ENCODE measurements around the gene BCR. TPM values are rescaled to one million over a fixed set of nuclear protein-coding genes. Genes with fewer than 3 reads are reported as not detected.

Gene BCR
- polyA plus RNA-seq, 10 donors: 13.5 to 23.5 (median 16.8) TPM

DNA sequence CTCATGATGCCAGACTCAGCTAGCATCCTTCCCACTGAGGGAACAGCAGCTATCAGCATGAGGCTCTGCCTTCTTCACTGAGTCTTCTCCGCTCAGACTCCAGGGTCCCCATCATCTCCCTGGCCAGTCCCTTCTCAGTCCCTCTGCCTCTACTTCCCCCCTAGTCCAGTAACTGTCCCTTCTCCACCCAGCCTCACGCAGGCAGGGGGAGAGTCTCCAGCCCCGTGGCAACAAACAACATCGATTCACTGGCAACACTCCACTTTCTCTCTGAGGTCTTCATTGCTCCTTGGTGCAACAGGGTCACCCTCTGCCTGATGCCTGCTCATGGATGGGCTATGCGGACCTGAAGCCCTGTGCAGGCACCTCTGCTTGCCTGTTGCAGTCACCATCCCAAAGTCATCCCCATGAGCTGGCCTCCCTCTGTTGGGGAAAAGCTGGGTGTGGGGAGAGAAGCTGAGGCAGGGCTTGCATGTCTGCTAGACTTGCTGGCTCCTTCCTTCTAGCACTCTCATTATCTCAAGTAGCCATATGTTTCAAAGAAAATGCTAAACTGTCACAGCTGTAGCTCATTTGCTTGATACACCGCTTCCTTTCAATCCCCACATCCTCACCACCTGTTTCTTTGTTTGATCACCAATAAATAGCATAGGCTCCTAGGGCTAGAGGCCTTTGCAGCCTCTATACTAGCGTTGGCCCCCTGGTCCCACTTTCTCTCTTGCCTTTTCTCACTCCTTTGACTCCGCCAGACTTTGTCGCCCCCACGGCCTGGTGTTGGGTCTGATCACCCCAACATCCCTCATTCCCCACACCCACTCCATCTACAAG, 4.3 kb upstream of the BCR start:
- no peak for DNase-seq

- DNase-seq: no peak
Measured at GRCh38 chr22:23176645-23177027, 3.7 kb upstream of the BCR start.

GRCh38 chr22:23177197-23177596, 3.1 kb upstream of the BCR start:
- DNase-seq: no peak

DNA sequence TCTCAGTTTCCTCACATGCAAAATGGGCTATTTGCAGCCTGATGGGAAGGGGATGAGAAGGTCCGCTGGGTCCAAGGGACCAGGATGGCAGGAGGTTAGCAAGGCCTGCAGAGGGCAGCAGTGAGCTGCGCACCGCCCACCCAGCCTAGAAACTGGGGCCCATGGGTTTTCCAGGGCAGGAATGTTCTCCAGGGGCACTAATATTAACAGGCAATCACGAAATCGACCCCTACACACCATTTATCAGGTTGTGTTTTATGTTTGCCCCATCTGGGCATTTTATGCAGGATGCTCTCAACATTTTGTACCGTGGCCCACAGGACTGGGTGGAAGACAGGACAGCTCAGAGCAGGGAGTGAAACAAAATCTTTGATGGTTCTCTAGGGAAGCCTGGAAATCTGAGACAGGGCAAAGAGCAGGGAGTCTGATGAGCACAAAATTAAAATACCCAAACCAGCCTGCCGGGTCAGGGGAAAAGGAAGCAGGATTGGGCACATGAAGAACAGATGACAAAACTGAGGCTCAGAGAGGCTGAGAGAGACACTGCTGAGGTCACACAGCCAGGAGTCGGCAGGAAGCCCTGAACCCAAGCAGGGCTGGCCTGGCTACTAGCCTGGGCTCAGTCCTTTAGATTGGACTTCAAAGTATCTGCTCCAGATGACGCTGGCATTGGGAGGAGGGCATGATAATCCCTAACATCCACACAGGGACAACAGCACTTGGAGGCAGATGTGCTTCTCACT, 1.6 kb upstream of the BCR start:
- peak in 2 of 3 donors; percentile 72 to 81 for DNase-seq

GRCh38 chr22:23179381-23180299, 669 bp upstream of the BCR start:
- peak in 1 of 3 donors; percentile 21 for DNase-seq

GRCh38 chr22:23180893-23181720, 798 bp downstream of the BCR start:
- peak in 1 of 3 donors; percentile 65 for DNase-seq

- peak in 1 of 3 donors; percentile 19 for DNase-seq
Measured at GRCh38 chr22:23181721-23182308, 1.5 kb downstream of the BCR start.

- DNase-seq: peak in 1 of 3 donors; percentile 45
Measured at GRCh38 chr22:23182309-23183060, 2.2 kb downstream of the BCR start.

DNA sequence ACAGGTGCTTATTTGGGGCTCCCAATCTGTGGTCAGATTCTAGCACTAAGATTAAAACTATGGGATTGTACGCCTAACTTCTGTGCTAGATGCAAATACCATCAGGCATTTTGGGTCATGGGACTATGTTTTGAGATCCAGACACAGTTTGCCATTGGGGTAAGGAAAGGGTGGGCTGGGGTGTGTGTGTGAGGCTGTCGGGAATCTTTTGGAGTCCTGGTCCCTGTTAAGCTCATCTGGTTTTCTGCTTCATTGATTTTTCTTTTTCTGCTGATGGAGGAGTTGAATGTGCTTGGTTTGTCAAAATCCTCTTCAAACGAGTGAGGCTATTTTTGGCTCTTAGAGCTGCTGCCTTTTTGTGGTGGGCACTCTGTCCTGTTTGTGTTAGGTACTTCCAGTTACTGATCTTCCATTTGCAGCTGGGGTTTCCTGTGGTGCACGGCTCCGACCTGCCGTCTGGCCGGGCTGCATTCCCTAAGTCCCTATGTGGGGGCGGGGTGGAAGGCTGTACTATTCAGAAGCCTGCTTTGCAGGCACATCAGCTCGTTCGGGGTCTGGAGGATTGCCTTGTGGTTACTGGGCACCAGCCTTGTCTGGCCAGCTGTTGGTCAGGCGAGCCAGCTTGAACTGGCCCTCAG, 2.9 kb downstream of the BCR start:
- peak; percentile 34 to 79 (median 49) for DNase-seq

DNA sequence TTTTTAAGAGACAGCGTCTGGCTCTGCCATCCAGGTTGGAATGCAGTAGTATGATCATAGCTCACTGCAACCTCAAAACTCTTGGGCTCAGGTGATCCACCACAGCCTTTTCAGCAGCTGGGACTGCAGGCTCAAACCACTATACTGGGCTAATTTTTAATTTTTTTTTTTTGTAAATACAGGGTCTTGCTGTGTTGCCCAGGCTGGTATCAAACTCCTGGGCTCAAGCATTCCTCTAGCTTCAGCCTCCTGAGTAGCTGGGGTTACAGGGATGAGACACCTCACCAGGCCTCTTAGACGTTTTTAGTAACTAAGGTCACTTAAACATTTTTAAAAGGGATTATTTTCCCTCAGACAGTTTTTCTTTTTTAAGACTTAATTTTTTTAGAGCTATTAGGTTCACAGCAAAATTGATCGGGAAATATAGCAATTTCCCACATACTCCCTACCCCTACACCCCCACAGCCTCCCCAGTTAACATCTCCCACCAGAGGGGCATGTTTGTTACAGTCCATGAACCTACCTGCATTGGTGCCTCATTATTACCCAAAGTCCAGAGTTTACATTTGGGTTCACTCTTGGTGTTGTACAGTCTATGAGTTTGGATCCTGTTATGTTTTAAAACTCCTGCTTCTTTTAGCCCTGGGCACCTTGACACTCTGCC, 3.9 kb downstream of the BCR start:
- DNase-seq: no peak

GRCh38 chr22:23184764-23185113, 4.4 kb downstream of the BCR start:
- no peak for DNase-seq

GRCh38 chr22:23187211-23187610, 6.9 kb downstream of the BCR start:
- DNase-seq: no peak

DNA sequence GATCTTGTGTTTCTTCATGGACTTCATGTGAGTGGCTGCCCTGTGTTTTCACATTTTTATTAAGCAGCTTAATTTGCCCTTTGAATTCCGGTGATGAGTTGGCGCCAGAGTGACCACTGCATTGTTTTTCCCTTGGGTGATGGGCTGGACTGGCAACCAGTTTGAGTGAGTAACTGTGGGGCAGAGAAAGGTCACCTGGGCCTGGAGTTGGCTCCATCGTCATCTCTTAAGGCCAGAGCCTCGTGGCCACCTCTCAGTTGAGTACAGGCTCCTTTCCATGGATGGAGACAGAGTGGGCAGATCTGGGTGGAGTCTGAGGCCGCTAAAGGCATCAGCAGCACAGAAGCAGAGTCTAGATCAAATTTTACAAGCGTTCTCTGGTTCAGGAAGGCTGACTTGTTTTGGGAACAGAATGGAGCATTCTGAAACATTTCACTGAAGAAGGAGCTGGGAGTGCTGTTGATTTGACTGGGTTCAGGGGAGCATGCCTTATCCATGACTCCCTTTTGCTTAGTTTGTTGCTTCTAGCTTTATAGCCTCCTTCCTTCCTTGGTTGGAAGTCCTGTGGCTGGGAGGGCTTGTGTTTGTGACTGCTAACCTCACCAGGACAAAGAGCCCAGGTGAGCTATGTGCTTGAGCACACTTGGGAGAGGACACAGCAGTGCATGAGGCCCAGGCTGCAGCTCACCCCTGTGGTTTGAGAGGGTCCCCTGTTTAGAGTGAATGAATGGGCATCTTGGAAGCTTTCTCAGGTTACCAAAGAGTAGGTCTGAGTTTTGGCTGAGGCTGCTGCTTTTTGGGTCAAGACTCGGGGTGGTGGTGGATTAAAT, 7.8 kb downstream of the BCR start:
- DNase-seq: no peak

- DNase-seq: no peak
Measured at GRCh38 chr22:23190526-23190925, 10.2 kb downstream of the BCR start.

- no peak for DNase-seq
Measured at GRCh38 chr22:23192133-23192532, 11.8 kb downstream of the BCR start.

DNA sequence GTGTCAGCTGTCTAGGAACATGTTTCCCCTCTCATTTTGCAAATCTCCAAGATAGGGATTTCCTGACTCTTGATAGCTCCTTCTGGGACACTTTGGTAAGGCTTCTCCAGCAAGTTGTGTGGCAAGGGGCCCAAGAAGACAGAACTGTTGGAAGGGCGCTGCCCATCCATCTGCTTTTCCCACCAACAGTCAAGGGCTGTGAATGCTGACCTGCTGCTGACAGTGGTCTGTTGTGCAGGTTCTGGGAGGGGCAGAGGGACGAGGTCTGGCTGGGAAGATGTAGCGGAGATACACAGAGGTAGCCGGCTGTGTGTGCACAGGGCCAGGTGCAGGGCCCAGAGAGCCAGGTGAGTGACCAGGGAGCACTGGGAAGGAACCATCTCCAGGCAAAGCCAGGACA, 12.2 kb downstream of the BCR start:
- no peak for DNase-seq

GRCh38 chr22:23193196-23193827, 13.0 kb downstream of the BCR start:
- DNase-seq: no peak

GRCh38 chr22:23193882-23194281, 13.6 kb downstream of the BCR start:
- DNase-seq: no peak
